K562 (cell line): ENCODE data around the gene FOXRED2. TPM values are rescaled to one million over a fixed set of nuclear protein-coding genes. Genes with fewer than 3 reads are reported as not detected.

Experiments
- ATAC-seq: fragments of 200-7000 bp; cut with Tn5 transposase; 3 replicates; pipeline ENCODE4 v1.9.1; 2020; ENCODE audit warnings: moderate library complexity
- BruUV-seq: library from RNA; stranded (reverse); fragments of 400-500 nt; replicated peaks from 2 replicates; lab custom pipeline; 2021; lab: Mats Ljungman, UMichigan
- CTCF ChIA-PET: fragments of 300-600 bp; formaldehyde crosslinking; extraction: SDS; loops from one replicate; lab custom pipeline; 2021; ENCODE audit warnings: low intra/inter-chr PET ratio; lab: Yijun Ruan, JAX
- POLR2A ChIA-PET: fragments of 300-600, 350-650 bp; sonication (Branson Sonifier 250); formaldehyde crosslinking; extraction: SDS; loops from one replicate; lab custom pipeline; 2021; ENCODE audit warnings: antibody characterized with exemption, inconsistent platforms; lab: Yijun Ruan, JAX
- DNase-seq, 4 experiments: peaks; one replicate each; pipeline versions ENCODE4 v3.0.0 to v3.0.0-alpha.2; 2011 to 2018; ENCODE audit warnings: low spot score in 3 of 4, mixed read lengths in 3 of 4; ENCODE audit errors: extremely low read depth in 1 of 4
- FAIRE-seq: peaks from 2 replicates; lab custom pipeline; 2011; peaks lifted over from hg19 to GRCh38; lab: Jason Lieb, UNC
- H2AFZ ChIP-seq: 2 replicates; pipeline ENCODE4 v1.6.0; 2011; ENCODE audit warnings: low read depth, low read length, control low read depth, inconsistent platforms
- H3K27ac ChIP-seq: fragments of 200-600 bp; 3 replicates; pipeline ENCODE4 v1.8.0; 2011; ENCODE audit warnings: low read depth, mild to moderate bottlenecking, control low read depth, inconsistent platforms, low read length, moderate library complexity, mixed read lengths; ENCODE audit errors: extremely low read depth
- H3K27me3 ChIP-seq, 2 experiments: fragments of 300-600 bp in 1 of 2; 2 replicates in 1 of 2; 3 replicates in 1 of 2; pipeline versions ENCODE4 v1.6.0 to v1.8.0; 2011; ENCODE audit warnings: inconsistent platforms in 2 of 2, low read length in 2 of 2, mild to moderate bottlenecking in 1 of 2, mixed read lengths in 1 of 2, moderate library complexity in 1 of 2; ENCODE audit not compliant: control insufficient read depth in 2 of 2, insufficient read depth in 2 of 2
- H3K36me3 ChIP-seq: fragments of 300-600 bp; 3 replicates; pipeline ENCODE4 v1.8.0; 2011; ENCODE audit warnings: mild to moderate bottlenecking, low read length, inconsistent platforms; ENCODE audit not compliant: control insufficient read depth, insufficient read depth
- H3K4me1 ChIP-seq, 2 experiments: fragments of 200-600 bp in 1 of 2; replicated peaks in 1 of 2; 2 replicates in 1 of 2; 3 replicates in 1 of 2; pipeline versions ENCODE4 v1.5.1 to v1.8.0; 2011; ENCODE audit warnings: inconsistent platforms in 2 of 2, low read length in 2 of 2, mild to moderate bottlenecking in 1 of 2, mixed read lengths in 1 of 2, moderate library complexity in 1 of 2; ENCODE audit not compliant: control insufficient read depth in 2 of 2, insufficient read depth in 2 of 2
- H3K4me2 ChIP-seq: 2 replicates; pipeline ENCODE4 v1.6.1; 2011; ENCODE audit warnings: low read length, control low read depth, inconsistent platforms, mixed read lengths; ENCODE audit not compliant: insufficient read depth
- H3K4me3 ChIP-seq: fragments of 200-600 bp; sonication (generic), shearing (Covaris generic); 2 replicates; pipeline ENCODE4 v1.5.1; 2016; ENCODE audit warnings: control low read depth, inconsistent platforms
- H3K79me2 ChIP-seq: fragments of 200-600 bp; 3 replicates; pipeline ENCODE4 v1.8.0; 2011; ENCODE audit warnings: low read length, inconsistent platforms; ENCODE audit not compliant: control insufficient read depth, insufficient read depth
- H3K9ac ChIP-seq, 2 experiments: 2 replicates each; pipeline versions ENCODE4 v1.6.0 to v1.6.1; 2011; ENCODE audit warnings: low read depth in 2 of 2, low read length in 2 of 2, control low read depth in 1 of 2, inconsistent platforms in 1 of 2, mild to moderate bottlenecking in 1 of 2, mixed read lengths in 1 of 2; ENCODE audit not compliant: insufficient read depth in 1 of 2
- H3K9me1 ChIP-seq: one replicate; pipeline ENCODE4 v1.6.0; 2011; ENCODE audit warnings: inconsistent platforms, mild to moderate bottlenecking, low read length, moderate library complexity; ENCODE audit not compliant: control insufficient read depth, insufficient read depth
- H3K9me3 ChIP-seq: replicated peaks from 2 replicates; pipeline ENCODE4 v1.5.1; 2011; ENCODE audit warnings: low read depth, low read length, inconsistent platforms; ENCODE audit not compliant: control insufficient read depth, insufficient read depth
- H4K20me1 ChIP-seq: replicated peaks from 2 replicates; pipeline ENCODE4 v1.6.1; 2011; ENCODE audit warnings: low read length, inconsistent platforms, mixed read lengths; ENCODE audit not compliant: control insufficient read depth, insufficient read depth
- FOSL1 ChIP-seq: fragments of 200-800 bp; sonication (Bioruptor generic); conservative IDR thresholded peaks from 2 replicates; pipeline ENCODE4 v1.6.1; 2016; ENCODE audit warnings: missing genetic modification characterization, missing compliant biosample characterization
- FOXA1 ChIP-seq: fragments of 450-650 bp; IDR thresholded peaks from 2 replicates; pipeline ENCODE4 v1.6.1; 2016; ENCODE audit warnings: mild to moderate bottlenecking, borderline replicate concordance
- KDM1A ChIP-seq, 2 experiments: fragments of 450-650 bp; IDR thresholded peaks; 2 replicates each; pipeline ENCODE4 v1.6.1; 2016; ENCODE audit warnings: mild to moderate bottlenecking in 2 of 2
- MCM2 ChIP-seq: fragments of 450-650 bp; IDR thresholded peaks from 2 replicates; pipeline ENCODE4 v1.6.1; 2017; ENCODE audit warnings: low read depth, mild to moderate bottlenecking
- ZFX ChIP-seq: sonication (generic); formaldehyde crosslinking; IDR thresholded peaks from 2 replicates; pipeline ENCODE4 v1.8.0; 2022; ENCODE audit warnings: mild to moderate bottlenecking, missing genetic modification reagents, moderate library complexity
- ZNF239 ChIP-seq: fragments of 250-450 bp; sonication (Bioruptor Pico); IDR thresholded peaks from 2 replicates; pipeline ENCODE4 v1.4.0; 2020; ENCODE audit warnings: mild to moderate bottlenecking
- ZNF24 ChIP-seq: fragments of 450-650 bp; IDR thresholded peaks from 2 replicates; pipeline ENCODE4 v1.6.1; 2016
- ZNF354B ChIP-seq: fragments of 250-450 bp; sonication (Bioruptor Pico); IDR thresholded peaks from 2 replicates; pipeline ENCODE4 v1.4.0; 2020
- ZNF41 ChIP-seq: fragments of 250-450 bp; sonication (Bioruptor Pico); conservative IDR thresholded peaks from 2 replicates; pipeline ENCODE4 v1.4.0; 2020; ENCODE audit warnings: mild to moderate bottlenecking
- ZNF583 ChIP-seq: fragments of 250-450 bp; sonication (Bioruptor Pico); IDR thresholded peaks from 2 replicates; pipeline ENCODE4 v1.4.0; 2020
- ZNF586 ChIP-seq: fragments of 450-650 bp; formaldehyde crosslinking; conservative IDR thresholded peaks from 2 replicates; pipeline ENCODE4 v1.4.0; 2020; ENCODE audit warnings: mild to moderate bottlenecking, moderate library complexity
- WGBS: fragments of 100-300 bp; shearing (Covaris generic); methylation state at CpG from one replicate; pipeline ENCODE4 v1.1.6; 2016; ENCODE audit warnings: low coverage, mixed read lengths; ENCODE audit not compliant: insufficient coverage; ENCODE audit errors: missing lambda C conversion rate; 5-methylcytosine and 5-hydroxymethylcytosine counted together
- in situ Hi-C: fragments of 300-500 bp; cut with MboI; formaldehyde crosslinking; loops from 4 replicates; pipeline ENCODE4 v1.15.0; 2018; ENCODE audit warnings: inconsistent platforms, mixed read lengths
- intact Hi-C: fragments of 100-400 bp; cut with micrococcal nuclease; formaldehyde crosslinking; loops from 2 replicates; pipeline ENCODE4 v1.14.2; 2022
- polyA plus RNA-seq, 8 experiments: library from polyadenylated mRNA; depleted of rRNA in 4 of 8; stranded (reverse) in 5 of 8; unstranded in 3 of 8; fragments of >200 nt; fragmentation: Nextera tagmentation in 2 of 8; fragmentation: Illumina TruSeq in 1 of 8; extraction: Ambion mirVana in 2 of 8; extraction: Trizol in 1 of 8; gene quantifications; 2 replicates each; pipeline versions ENCODE4 v1.2.1 to v1.2.3, GENCODE V29; 2011 to 2014; ENCODE audit warnings: inconsistent platforms in 1 of 8, missing spikeins in 1 of 8
- total RNA-seq, 7 experiments: library from RNA; depleted of rRNA in 6 of 7; stranded (reverse); fragments of >200 nt in 6 of 7; fragmentation: Illumina TruSeq in 2 of 7; extraction: Trizol in 2 of 7; gene quantifications; 2 replicates each; pipeline versions ENCODE4 v1.2.1 to v1.2.3, GENCODE V29; 2011 to 2021; ENCODE audit warnings: low replicate concordance in 1 of 7
- TF ChIP-seq, protein P1 (sequence below): fragments of 450-650 bp; IDR thresholded peaks from 2 replicates; pipeline ENCODE4 v1.7.1; 2018; ENCODE audit warnings: mild to moderate bottlenecking, low read depth; ENCODE audit not compliant: partially characterized antibody
- TF ChIP-seq, protein P2 (sequence below): fragments of 250-450 bp; sonication (Bioruptor Pico); IDR thresholded peaks from 2 replicates; pipeline ENCODE4 v1.4.0; 2020
- TF ChIP-seq, protein P3 (sequence below): fragments of 450-650 bp; IDR thresholded peaks from 2 replicates; pipeline ENCODE4 v1.6.1; 2016; ENCODE audit warnings: antibody characterized with exemption
- TF ChIP-seq, protein P4 (sequence below): fragments of 250-450 bp; sonication (Bioruptor Pico); IDR thresholded peaks from 2 replicates; pipeline ENCODE4 v1.5.0; 2020; ENCODE audit warnings: mild to moderate bottlenecking
- TF ChIP-seq, protein P5 (sequence below), 2 experiments: fragments of 450-650 bp in 1 of 2; sonication (generic) in 1 of 2; formaldehyde crosslinking in 1 of 2; IDR thresholded peaks in 1 of 2; conservative IDR thresholded peaks in 1 of 2; 2 replicates each; pipeline versions ENCODE4 v1.6.1 to v1.8.1; 2016 to 2023; ENCODE audit warnings: mild to moderate bottlenecking in 2 of 2, moderate library complexity in 2 of 2, inconsistent platforms in 1 of 2, missing genetic modification reagents in 1 of 2

Gene FOXRED2
- total and polyA plus RNA-seq, 9 of the 15 experiments (the other 6 are each of a cell fraction or from before 2014, with no cell fraction given) = 2.8 to 48.4 (median 7.8) TPM

DNA sequence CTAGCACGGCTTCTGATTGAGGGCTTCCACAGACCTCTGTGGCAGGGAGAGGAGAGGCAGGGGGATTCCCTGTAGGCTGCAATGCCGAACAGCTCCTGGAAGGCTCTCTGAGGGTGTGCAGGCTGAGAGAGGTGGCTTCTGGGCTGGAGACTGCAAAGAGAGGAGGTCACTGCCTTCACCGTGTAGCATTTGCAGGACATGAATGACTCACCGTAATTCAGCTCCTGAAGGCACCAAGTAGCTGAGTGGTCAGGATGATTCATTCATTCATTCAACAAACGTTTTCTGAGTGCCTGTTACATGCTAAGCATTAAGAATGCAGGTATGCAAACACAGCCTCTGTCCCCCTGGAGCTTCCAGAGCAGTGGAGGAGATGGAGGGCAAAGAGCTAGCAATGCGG lies 40.1 kb upstream of the FOXRED2 start:
- H3K4me1 ChIP-seq = peaks cover 5 to 15% of the 10 kb centered on the region in 2 experiments; a peak in 4 of 5 replicates
- H3K79me2 ChIP-seq = no peaks in the 10 kb centered on the region
- H3K9ac ChIP-seq = no peak overlapping the region
- no TSS peak for BruUV-seq
- H3K27ac ChIP-seq = no peak overlapping the region
- CTCF ChIA-PET = interaction anchor here (0.9 to 3.1 kb wide), 2 partner anchors 309 to 497 kb away, joined by 5 to 20 read pairs; no protein-coding TSS in a partner anchor
- H3K4me3 ChIP-seq = no peak overlapping the region
- POLR2A ChIA-PET = interaction anchor here (0.5 kb wide), 1 partner anchor 256 kb away, joined by 3 read pairs; no protein-coding TSS in a partner anchor
- peaks cover 6 to 16% of the 10 kb centered on the region in 2 experiments; a peak in 4 of 5 replicates for H3K27me3 ChIP-seq
- H3K4me2 ChIP-seq = no peak overlapping the region
- 48% methylated on average over 4 of the region's 6 CpGs for WGBS
- H3K36me3 ChIP-seq = no peaks in the 10 kb centered on the region
- no peak for DNase-seq
- no peaks in the 10 kb centered on the region for H4K20me1 ChIP-seq
- no peak overlapping the region for H2AFZ ChIP-seq
- intact Hi-C loops = loop anchor here (1.0 to 5.0 kb wide), 3 partner anchors 225 to 430 kb away; no protein-coding TSS in a partner anchor
- ATAC-seq = no peak
- H3K9me1 ChIP-seq = no peaks in the 10 kb centered on the region
- FAIRE-seq = no peak
- TF ChIP-seq ZNF239 (CRISPR knock-in tag) (no peak), ZNF354B (CRISPR knock-in tag) (no peak), ZNF24 (peak; percentile 70), ZNF583 (CRISPR knock-in tag) (no peak), FOXA1 (no peak), MCM2 (no peak), ZNF41 (CRISPR knock-in tag) (no peak), KDM1A (IDR thresholded peaks at IDR 0.05) (no peak), FOSL1 (tag) (peak; percentile 70), ZNF586 (CRISPR knock-in tag) (no peak), ZFX (CRISPR knock-in tag) (no peak)
- TF ChIP-seq, protein P1, sequence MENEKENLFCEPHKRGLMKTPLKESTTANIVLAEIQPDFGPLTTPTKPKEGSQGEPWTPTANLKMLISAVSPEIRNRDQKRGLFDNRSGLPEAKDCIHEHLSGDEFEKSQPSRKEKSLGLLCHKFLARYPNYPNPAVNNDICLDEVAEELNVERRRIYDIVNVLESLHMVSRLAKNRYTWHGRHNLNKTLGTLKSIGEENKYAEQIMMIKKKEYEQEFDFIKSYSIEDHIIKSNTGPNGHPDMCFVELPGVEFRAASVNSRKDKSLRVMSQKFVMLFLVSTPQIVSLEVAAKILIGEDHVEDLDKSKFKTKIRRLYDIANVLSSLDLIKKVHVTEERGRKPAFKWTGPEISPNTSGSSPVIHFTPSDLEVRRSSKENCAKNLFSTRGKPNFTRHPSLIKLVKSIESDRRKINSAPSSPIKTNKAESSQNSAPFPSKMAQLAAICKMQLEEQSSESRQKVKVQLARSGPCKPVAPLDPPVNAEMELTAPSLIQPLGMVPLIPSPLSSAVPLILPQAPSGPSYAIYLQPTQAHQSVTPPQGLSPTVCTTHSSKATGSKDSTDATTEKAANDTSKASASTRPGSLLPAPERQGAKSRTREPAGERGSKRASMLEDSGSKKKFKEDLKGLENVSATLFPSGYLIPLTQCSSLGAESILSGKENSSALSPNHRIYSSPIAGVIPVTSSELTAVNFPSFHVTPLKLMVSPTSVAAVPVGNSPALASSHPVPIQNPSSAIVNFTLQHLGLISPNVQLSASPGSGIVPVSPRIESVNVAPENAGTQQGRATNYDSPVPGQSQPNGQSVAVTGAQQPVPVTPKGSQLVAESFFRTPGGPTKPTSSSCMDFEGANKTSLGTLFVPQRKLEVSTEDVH = no peak
- TF ChIP-seq, protein P2, sequence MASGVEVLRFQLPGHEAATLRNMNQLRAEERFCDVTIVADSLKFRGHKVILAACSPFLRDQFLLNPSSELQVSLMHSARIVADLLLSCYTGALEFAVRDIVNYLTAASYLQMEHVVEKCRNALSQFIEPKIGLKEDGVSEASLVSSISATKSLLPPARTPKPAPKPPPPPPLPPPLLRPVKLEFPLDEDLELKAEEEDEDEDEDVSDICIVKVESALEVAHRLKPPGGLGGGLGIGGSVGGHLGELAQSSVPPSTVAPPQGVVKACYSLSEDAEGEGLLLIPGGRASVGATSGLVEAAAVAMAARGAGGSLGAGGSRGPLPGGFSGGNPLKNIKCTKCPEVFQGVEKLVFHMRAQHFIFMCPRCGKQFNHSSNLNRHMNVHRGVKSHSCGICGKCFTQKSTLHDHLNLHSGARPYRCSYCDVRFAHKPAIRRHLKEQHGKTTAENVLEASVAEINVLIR = no peak
- TF ChIP-seq, protein P3, sequence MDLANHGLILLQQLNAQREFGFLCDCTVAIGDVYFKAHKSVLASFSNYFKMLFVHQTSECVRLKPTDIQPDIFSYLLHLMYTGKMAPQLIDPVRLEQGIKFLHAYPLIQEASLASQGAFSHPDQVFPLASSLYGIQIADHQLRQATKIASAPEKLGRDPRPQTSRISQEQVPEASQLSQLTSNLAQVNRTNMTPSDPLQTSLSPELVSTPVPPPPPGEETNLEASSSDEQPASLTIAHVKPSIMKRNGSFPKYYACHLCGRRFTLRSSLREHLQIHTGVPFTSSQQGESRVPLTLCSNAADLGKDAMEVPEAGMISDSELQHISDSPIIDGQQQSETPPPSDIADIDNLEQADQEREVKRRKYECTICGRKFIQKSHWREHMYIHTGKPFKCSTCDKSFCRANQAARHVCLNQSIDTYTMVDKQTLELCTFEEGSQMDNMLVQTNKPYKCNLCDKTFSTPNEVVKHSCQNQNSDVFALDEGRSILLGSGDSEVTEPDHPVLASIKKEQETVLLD = no peak
- TF ChIP-seq, protein P4, sequence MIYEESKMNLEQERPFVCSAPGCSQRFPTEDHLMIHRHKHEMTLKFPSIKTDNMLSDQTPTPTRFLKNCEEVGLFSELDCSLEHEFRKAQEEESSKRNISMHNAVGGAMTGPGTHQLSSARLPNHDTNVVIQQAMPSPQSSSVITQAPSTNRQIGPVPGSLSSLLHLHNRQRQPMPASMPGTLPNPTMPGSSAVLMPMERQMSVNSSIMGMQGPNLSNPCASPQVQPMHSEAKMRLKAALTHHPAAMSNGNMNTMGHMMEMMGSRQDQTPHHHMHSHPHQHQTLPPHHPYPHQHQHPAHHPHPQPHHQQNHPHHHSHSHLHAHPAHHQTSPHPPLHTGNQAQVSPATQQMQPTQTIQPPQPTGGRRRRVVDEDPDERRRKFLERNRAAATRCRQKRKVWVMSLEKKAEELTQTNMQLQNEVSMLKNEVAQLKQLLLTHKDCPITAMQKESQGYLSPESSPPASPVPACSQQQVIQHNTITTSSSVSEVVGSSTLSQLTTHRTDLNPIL (CRISPR knock-in tag) = no peak
- TF ChIP-seq, protein P5, sequence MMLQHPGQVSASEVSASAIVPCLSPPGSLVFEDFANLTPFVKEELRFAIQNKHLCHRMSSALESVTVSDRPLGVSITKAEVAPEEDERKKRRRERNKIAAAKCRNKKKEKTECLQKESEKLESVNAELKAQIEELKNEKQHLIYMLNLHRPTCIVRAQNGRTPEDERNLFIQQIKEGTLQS (IDR thresholded peaks at IDR 0.05) = peak; percentile 51; the same call in 1 of the 2 replicates
- TF ChIP-seq, protein P5 (CRISPR knock-in tag; conservative IDR thresholded peaks at IDR 0.05) = no peak
- TF ChIP-seq, all 486 proteins: peak for 3
- no peaks in the 10 kb centered on the region for H3K9me3 ChIP-seq
- in situ Hi-C loops = loop anchor here (10.0 kb wide), 1 partner anchor 318 kb away; the partner anchor contains the start of gene NCF4
